Mesenchymal stem cell (in vitro differentiated cells and primary cell): ENCODE results near the gene MAPK4.

ENCODE experiments used
- DNase-seq: peaks from one replicate; pipeline ENCODE4 v3.0.0-alpha.2; 2013
- H2AFZ ChIP-seq: one replicate; pipeline ENCODE4 v1.6.1; 2013; ENCODE audit warnings: low read depth, mild to moderate bottlenecking, control low read depth, inconsistent platforms, low read length, moderate library complexity
- H2AK5ac ChIP-seq: 2 replicates; pipeline ENCODE4 v1.6.1; 2013; ENCODE audit warnings: low read length, moderate library complexity, mild to moderate bottlenecking, inconsistent platforms; ENCODE audit not compliant: severe bottlenecking
- H2BK120ac ChIP-seq: one replicate; pipeline ENCODE4 v1.6.1; 2013; ENCODE audit warnings: low read depth, mild to moderate bottlenecking, inconsistent platforms, low read length, moderate library complexity
- H2BK12ac ChIP-seq, 2 experiments: one replicate each; pipeline ENCODE4 v1.6.1; 2013; ENCODE audit warnings: inconsistent platforms in 2 of 2, low read length in 2 of 2, mild to moderate bottlenecking in 2 of 2, moderate library complexity in 2 of 2, control low read depth in 1 of 2
- H2BK15ac ChIP-seq: one replicate; pipeline ENCODE4 v1.6.1; 2013; ENCODE audit warnings: mild to moderate bottlenecking, low read depth, inconsistent platforms; ENCODE audit not compliant: poor library complexity, severe bottlenecking
- H2BK5ac ChIP-seq: 2 replicates; pipeline ENCODE4 v1.6.1; 2013; ENCODE audit warnings: low read depth, mild to moderate bottlenecking, low read length, control low read depth, inconsistent platforms; ENCODE audit not compliant: poor library complexity, severe bottlenecking
- H3K14ac ChIP-seq, 2 experiments: one replicate each; pipeline ENCODE4 v1.6.1; 2013; ENCODE audit warnings: inconsistent platforms in 2 of 2, low read length in 2 of 2, control low read depth in 1 of 2, mild to moderate bottlenecking in 1 of 2, moderate library complexity in 1 of 2
- H3K18ac ChIP-seq, 2 experiments: one replicate each; pipeline ENCODE4 v1.6.1; 2013; ENCODE audit warnings: inconsistent platforms in 2 of 2, low read length in 2 of 2, control low read depth in 1 of 2, low read depth in 1 of 2, mild to moderate bottlenecking in 1 of 2
- H3K23ac ChIP-seq, 2 experiments: one replicate each; pipeline ENCODE4 v1.6.1; 2013; ENCODE audit warnings: inconsistent platforms in 2 of 2, low read length in 2 of 2, mild to moderate bottlenecking in 2 of 2, moderate library complexity in 2 of 2, control low read depth in 1 of 2
- H3K27ac ChIP-seq: 2 replicates; pipeline ENCODE4 v1.5.1; 2013; ENCODE audit warnings: mild to moderate bottlenecking, moderate library complexity, low read length, control low read depth, inconsistent platforms; ENCODE audit not compliant: poor library complexity, severe bottlenecking
- H3K27me3 ChIP-seq, 2 experiments: 2 replicates each; pipeline versions ENCODE4 v1.6.1 to v1.7.0; 2013; ENCODE audit warnings: low read length in 2 of 2, mild to moderate bottlenecking in 2 of 2, moderate library complexity in 2 of 2, control low read depth in 1 of 2, inconsistent platforms in 1 of 2; ENCODE audit not compliant: control insufficient read depth in 1 of 2, insufficient read depth in 1 of 2
- H3K36me3 ChIP-seq, 2 experiments: 2 replicates each; pipeline versions ENCODE4 v1.6.1 to v1.7.0; 2013; ENCODE audit warnings: low read length in 2 of 2, control low read depth in 1 of 2, inconsistent platforms in 1 of 2, low read depth in 1 of 2, mild to moderate bottlenecking in 1 of 2; ENCODE audit not compliant: insufficient read depth in 2 of 2, control insufficient read depth in 1 of 2
- H3K4ac ChIP-seq, 2 experiments: one replicate each; pipeline ENCODE4 v1.6.1; 2013; ENCODE audit warnings: inconsistent platforms in 2 of 2, low read length in 2 of 2, mild to moderate bottlenecking in 2 of 2, moderate library complexity in 2 of 2, control low read depth in 1 of 2, low read depth in 1 of 2
- H3K4me1 ChIP-seq: 2 replicates; pipeline ENCODE4 v1.6.1; 2013; ENCODE audit warnings: low read depth, low read length, control low read depth; ENCODE audit not compliant: control insufficient read depth, insufficient read depth
- H3K4me2 ChIP-seq: 2 replicates; pipeline ENCODE4 v1.6.1; 2013; ENCODE audit warnings: low read length, mild to moderate bottlenecking, inconsistent platforms; ENCODE audit not compliant: poor library complexity, severe bottlenecking
- H3K4me3 ChIP-seq, 2 experiments: 2 replicates each; pipeline versions ENCODE4 v1.5.1 to v1.7.0; 2013; ENCODE audit warnings: low read length in 2 of 2, mild to moderate bottlenecking in 2 of 2, control low read depth in 1 of 2, low read depth in 1 of 2; ENCODE audit not compliant: insufficient read depth in 1 of 2
- H3K79me1 ChIP-seq: replicated peaks from 2 replicates; pipeline ENCODE4 v1.6.1; 2013; ENCODE audit warnings: mild to moderate bottlenecking, control low read depth, low read length, inconsistent platforms; ENCODE audit not compliant: poor library complexity, severe bottlenecking
- H3K9ac ChIP-seq: 2 replicates; pipeline ENCODE4 v1.7.0; 2013; ENCODE audit warnings: mild to moderate bottlenecking, low read length, moderate library complexity
- H3K9me3 ChIP-seq: 2 replicates; pipeline ENCODE4 v1.7.0; 2013; ENCODE audit warnings: mild to moderate bottlenecking, low read length; ENCODE audit not compliant: control insufficient read depth
- H4K8ac ChIP-seq: one replicate; pipeline ENCODE4 v1.6.1; 2013; ENCODE audit warnings: inconsistent platforms, mild to moderate bottlenecking, low read length, moderate library complexity
- H4K91ac ChIP-seq: one replicate; pipeline ENCODE4 v1.6.1; 2013; ENCODE audit warnings: mild to moderate bottlenecking, low read length, inconsistent platforms
- WGBS: methylation state at CpG from one replicate; pipeline ENCODE4 v1.1.7; 2013; ENCODE audit warnings: mixed read lengths; 5-methylcytosine and 5-hydroxymethylcytosine counted together

MAPK4 gene

GRCh38 chr18:50662775-50663383 is 103.0 kb downstream of the MAPK4 start:
- Histone ChIP-seq H3K9ac (no peak overlapping the region), H2AFZ (no peak overlapping the region), H3K4me1 (no peaks in the 10 kb centered on the region), H3K4me2 (no peak overlapping the region), H2BK120ac (no peak overlapping the region), H2BK5ac (no peak overlapping the region), H3K18ac (no peak overlapping the region), H4K91ac (no peak overlapping the region), H3K27me3 (no peaks in the 10 kb centered on the region), H3K14ac (no peak overlapping the region), H3K4me3 (no peak overlapping the region), H3K27ac (no peak overlapping the region), H3K4ac (no peak overlapping the region), H3K9me3 (peaks cover 11% of the 10 kb centered on the region), H3K23ac (no peak overlapping the region), H2BK12ac (no peak overlapping the region), H4K8ac (no peak overlapping the region), H2BK15ac (no peak overlapping the region), H3K36me3 (no peaks in the 10 kb centered on the region), H3K79me1 (no peaks in the 10 kb centered on the region), H2AK5ac (no peak overlapping the region)
- no peak for DNase-seq
- WGBS, result 52% methylated on average over 10 of the region's 10 CpGs

GRCh38 chr18:50663626-50664441 is 103.9 kb downstream of the MAPK4 start:
- Histone ChIP-seq H3K4me1 (no peaks in the 10 kb centered on the region), H2AK5ac (no peak overlapping the region), H3K4me2 (no peak overlapping the region), H4K91ac (no peak overlapping the region), H4K8ac (no peak overlapping the region), H3K9ac (no peak overlapping the region), H2BK5ac (no peak overlapping the region), H3K18ac (no peak overlapping the region), H3K27ac (no peak overlapping the region), H3K36me3 (no peaks in the 10 kb centered on the region), H3K79me1 (no peaks in the 10 kb centered on the region), H2BK12ac (no peak overlapping the region), H3K23ac (no peak overlapping the region), H3K14ac (no peak overlapping the region), H2AFZ (no peak overlapping the region), H2BK120ac (no peak overlapping the region), H3K9me3 (peaks cover 11% of the 10 kb centered on the region), H3K4ac (no peak overlapping the region), H2BK15ac (no peak overlapping the region), H3K27me3 (no peaks in the 10 kb centered on the region), H3K4me3 (no peak overlapping the region)
- DNase-seq, result no peak
- 90% methylated on average over 40 of the region's 40 CpGs for WGBS

GRCh38 chr18:50665015-50665414 is 105.1 kb downstream of the MAPK4 start:
- Histone ChIP-seq H2BK12ac (no peak overlapping the region), H3K27me3 (no peaks in the 10 kb centered on the region), H2BK120ac (no peak overlapping the region), H4K91ac (no peak overlapping the region), H3K14ac (no peak overlapping the region), H2BK15ac (no peak overlapping the region), H3K27ac (no peak overlapping the region), H3K79me1 (no peaks in the 10 kb centered on the region), H3K9me3 (peaks cover 11% of the 10 kb centered on the region), H3K4ac (no peak overlapping the region), H3K4me2 (no peak overlapping the region), H3K18ac (no peak overlapping the region), H3K9ac (no peak overlapping the region), H3K23ac (no peak overlapping the region), H3K4me1 (no peaks in the 10 kb centered on the region), H2AK5ac (no peak overlapping the region), H3K4me3 (no peak overlapping the region), H2AFZ (no peak overlapping the region), H3K36me3 (no peaks in the 10 kb centered on the region), H2BK5ac (no peak overlapping the region), H4K8ac (no peak overlapping the region)
- WGBS, result 17% methylated on average over 6 of the region's 6 CpGs
- no peak for DNase-seq

DNA sequence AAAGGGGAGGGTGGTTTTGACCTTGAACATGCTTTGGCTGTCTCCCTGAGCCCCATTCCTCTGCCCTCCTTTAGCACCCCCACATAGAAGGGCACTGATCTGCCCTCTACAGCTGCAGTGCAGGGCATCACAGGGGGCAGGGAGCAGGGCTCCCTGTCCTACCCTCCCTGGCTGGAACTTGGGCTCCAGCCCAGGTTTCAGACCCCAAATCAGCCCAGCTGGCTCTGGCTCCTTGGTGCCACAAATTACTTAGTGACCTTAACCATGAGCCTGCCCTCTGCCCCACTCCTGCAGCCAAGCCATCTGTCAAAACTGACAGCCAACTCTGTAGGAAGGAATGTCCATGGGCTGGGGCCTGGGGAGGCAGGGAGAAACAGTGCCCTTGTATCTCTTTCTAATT is 105.6 kb downstream of the MAPK4 start:
- Histone ChIP-seq H3K36me3 (no peaks in the 10 kb centered on the region), H3K9ac (no peak overlapping the region)

More for the DNA sequence above, 105.6 kb downstream of the MAPK4 start:
- Histone ChIP-seq H2BK12ac (no peak overlapping the region), H3K4me3 (no peak overlapping the region), H2BK5ac (no peak overlapping the region), H3K27me3 (no peaks in the 10 kb centered on the region), H3K27ac (no peak overlapping the region), H4K91ac (no peak overlapping the region), H3K4me1 (no peaks in the 10 kb centered on the region), H3K18ac (no peak overlapping the region), H4K8ac (no peak overlapping the region), H2BK120ac (no peak overlapping the region), H3K79me1 (no peaks in the 10 kb centered on the region), H3K4ac (no peak overlapping the region), H2AFZ (no peak overlapping the region), H2AK5ac (no peak overlapping the region), H3K9me3 (peaks cover 11% of the 10 kb centered on the region), H3K4me2 (no peak overlapping the region), H2BK15ac (no peak overlapping the region), H3K23ac (no peak overlapping the region), H3K14ac (no peak overlapping the region)
- no peak for DNase-seq
